Fibroblast of lung (primary cell): ENCODE results near the gene PCDH9.

ENCODE experiments used
- CTCF ChIP-seq, 2 donors: IDR thresholded peaks in 1 of 2; conservative IDR thresholded peaks in 1 of 2; 1 replicate in 1 of 2; 2 replicates in 1 of 2; pipeline ENCODE4 v1.5.1; 2011 to 2012; ENCODE audit warnings: low read length in 2 of 2, control low read depth in 1 of 2, inconsistent platforms in 1 of 2, low read depth in 1 of 2, mild to moderate bottlenecking in 1 of 2
- EZH2 ChIP-seq: IDR thresholded peaks from 2 replicates; pipeline ENCODE4 v1.5.1; 2012; ENCODE audit warnings: low read length, control low read depth, mild to moderate bottlenecking; ENCODE audit errors: missing control alignments

GRCh38 chr13:67096418-67096817 lies 133.7 kb downstream of the PCDH9 start:
- TF ChIP-seq CTCF (conservative IDR thresholded peaks at IDR 0.05 in 1 of 2, IDR thresholded peaks at IDR 0.05 in 1 of 2; ENCODE audit: low read depth in 1 of 2, low read length in 2 of 2) = no peak
- TF ChIP-seq EZH2 = no peak
